ENCODE results near the gene ISL2.
"Not testable (repeated sequence)": the region's sequence is repeated elsewhere in the genome, so short reads cannot be mapped to it uniquely, and the experiment has no call there.

GRCh38 chr15:76313175-76313567, 23.4 kb upstream of the ISL2 start:
- TF ChIP-seq CTCF (IDR thresholded peaks at IDR 0.05; ENCODE audit: low read depth, low read length); POLR2A (IDR thresholded peaks at IDR 0.05; ENCODE audit: extremely low read depth, insufficient read length); MAX (IDR thresholded peaks at IDR 0.05; ENCODE audit: low read depth, low read length): not testable (repeated sequence)

Measured in NB4 (cell line).